K562 (cell line): ENCODE data around the gene DENND1A. TPM values are rescaled to one million over a fixed set of nuclear protein-coding genes. Genes with fewer than 3 reads are reported as not detected.

Source experiments
- FOXJ3 ChIP-seq: sonication (generic); formaldehyde crosslinking; IDR thresholded peaks from 2 replicates; pipeline ENCODE4 v1.4.0; 2020; ENCODE audit warnings: mild to moderate bottlenecking, missing genetic modification reagents
- GATAD2A ChIP-seq: fragments of 450-650 bp; IDR thresholded peaks from 2 replicates; pipeline ENCODE4 v1.6.1; 2017
- KLF13 ChIP-seq: fragments of 450-650 bp; IDR thresholded peaks from 2 replicates; pipeline ENCODE4 v1.6.1; 2016; ENCODE audit warnings: missing genetic modification characterization, low read depth, mild to moderate bottlenecking, missing compliant biosample characterization, moderate library complexity, borderline replicate concordance
- MTA3 ChIP-seq: fragments of 450-650 bp; formaldehyde crosslinking; IDR thresholded peaks from 2 replicates; pipeline ENCODE4 v1.6.1; 2017; ENCODE audit warnings: mild to moderate bottlenecking, borderline replicate concordance
- POLR2G ChIP-seq: fragments of 200-400 bp; formaldehyde crosslinking; IDR thresholded peaks from 2 replicates; pipeline ENCODE4 v1.6.1; 2017; ENCODE audit warnings: low read depth, mild to moderate bottlenecking, antibody characterized with exemption, low read length, moderate library complexity
- PTBP1 ChIP-seq: fragments of 200-400 bp; formaldehyde crosslinking; IDR thresholded peaks from 2 replicates; pipeline ENCODE4 v1.6.1; 2017; ENCODE audit warnings: low read depth, low read length
- SOX6 ChIP-seq: fragments of 450-650 bp; IDR thresholded peaks from 2 replicates; pipeline ENCODE4 v1.6.1; 2014; ENCODE audit warnings: mild to moderate bottlenecking
- SRF ChIP-seq, 2 experiments: fragments of 250-450, 450-650 bp in 1 of 2; sonication (Bioruptor Pico) in 1 of 2; sonication (generic) in 1 of 2; formaldehyde crosslinking; IDR thresholded peaks; 2 replicates each; pipeline versions ENCODE4 v1.5.0 to v1.5.1; 2020 to 2022; ENCODE audit warnings: mild to moderate bottlenecking in 1 of 2, missing genetic modification reagents in 1 of 2
- ZBTB7A ChIP-seq: IDR thresholded peaks from 2 replicates; pipeline ENCODE4 v1.6.1; 2011; ENCODE audit warnings: low read depth, mild to moderate bottlenecking, low read length, moderate library complexity, borderline replicate concordance; ENCODE audit not compliant: control insufficient read depth
- polyA plus RNA-seq, 8 experiments: library from polyadenylated mRNA; depleted of rRNA in 4 of 8; stranded (reverse) in 5 of 8; unstranded in 3 of 8; fragments of >200 nt; fragmentation: Nextera tagmentation in 2 of 8; fragmentation: Illumina TruSeq in 1 of 8; extraction: Ambion mirVana in 2 of 8; extraction: Trizol in 1 of 8; gene quantifications; 2 replicates each; pipeline versions ENCODE4 v1.2.1 to v1.2.3, GENCODE V29; 2011 to 2014; ENCODE audit warnings: inconsistent platforms in 1 of 8, missing spikeins in 1 of 8
- total RNA-seq, 7 experiments: library from RNA; depleted of rRNA in 6 of 7; stranded (reverse); fragments of >200 nt in 6 of 7; fragmentation: Illumina TruSeq in 2 of 7; extraction: Trizol in 2 of 7; gene quantifications; 2 replicates each; pipeline versions ENCODE4 v1.2.1 to v1.2.3, GENCODE V29; 2011 to 2021; ENCODE audit warnings: low replicate concordance in 1 of 7
- TF ChIP-seq, protein P1 (sequence below): fragments of 450-650 bp; formaldehyde crosslinking; IDR thresholded peaks from 2 replicates; pipeline ENCODE4 v1.4.0; 2020; ENCODE audit warnings: mild to moderate bottlenecking, moderate library complexity

Gene DENND1A
- total and polyA plus RNA-seq, 9 of the 15 experiments (the other 6 are each of a cell fraction or from before 2014, with no cell fraction given) = 7.6 to 29.5 (median 15.7) TPM

DNA sequence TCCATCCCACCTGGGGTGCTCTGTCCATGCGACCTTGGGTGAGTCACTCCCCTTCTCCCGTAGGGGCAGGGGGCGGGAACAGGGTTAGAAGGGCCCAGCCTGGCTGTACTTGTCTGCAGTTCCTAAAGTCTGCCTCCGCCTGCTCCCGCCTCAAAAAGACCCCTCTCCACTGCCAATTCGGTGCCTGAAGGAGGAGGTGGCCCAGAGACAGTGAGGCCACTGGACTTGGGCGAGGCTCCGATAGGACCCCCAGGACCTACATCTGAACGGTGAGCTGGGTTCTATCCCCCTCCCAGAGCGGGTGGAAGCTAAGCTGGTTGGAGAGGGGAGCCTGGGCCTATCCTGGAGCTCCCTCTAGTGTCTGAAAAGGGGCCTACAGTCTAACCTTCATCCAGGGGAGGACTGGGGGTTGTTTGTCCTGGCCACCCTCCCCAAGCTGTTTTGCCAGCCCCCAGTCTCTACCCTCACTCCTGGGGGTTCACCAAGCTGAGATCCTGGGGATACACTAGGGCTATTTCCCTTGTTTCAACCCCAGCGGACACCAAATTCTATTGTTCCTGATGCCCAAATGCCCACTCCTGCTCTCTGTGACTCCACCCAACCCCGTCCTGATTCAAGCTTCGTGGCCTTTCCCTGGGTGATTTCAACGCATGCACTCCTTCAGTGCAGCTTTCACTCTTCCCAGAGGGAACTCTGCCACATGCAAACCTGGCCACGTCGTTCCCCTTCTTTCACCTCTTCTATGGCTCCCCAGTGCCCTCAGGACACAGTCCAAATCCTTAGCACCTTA, 580.0 kb downstream of the DENND1A start (continued):
- TF ChIP-seq, protein P1, sequence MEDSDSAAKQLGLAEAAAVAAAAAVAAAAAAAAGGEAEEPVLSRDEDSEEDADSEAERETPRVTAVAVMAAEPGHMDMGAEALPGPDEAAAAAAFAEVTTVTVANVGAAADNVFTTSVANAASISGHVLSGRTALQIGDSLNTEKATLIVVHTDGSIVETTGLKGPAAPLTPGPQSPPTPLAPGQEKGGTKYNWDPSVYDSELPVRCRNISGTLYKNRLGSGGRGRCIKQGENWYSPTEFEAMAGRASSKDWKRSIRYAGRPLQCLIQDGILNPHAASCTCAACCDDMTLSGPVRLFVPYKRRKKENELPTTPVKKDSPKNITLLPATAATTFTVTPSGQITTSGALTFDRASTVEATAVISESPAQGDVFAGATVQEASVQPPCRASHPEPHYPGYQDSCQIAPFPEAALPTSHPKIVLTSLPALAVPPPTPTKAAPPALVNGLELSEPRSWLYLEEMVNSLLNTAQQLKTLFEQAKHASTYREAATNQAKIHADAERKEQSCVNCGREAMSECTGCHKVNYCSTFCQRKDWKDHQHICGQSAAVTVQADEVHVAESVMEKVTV (CRISPR knock-in tag) = peak; percentile 93
- no peak for TF ChIP-seq FOXJ3 (CRISPR knock-in tag)
- peak; percentile 76 for TF ChIP-seq ZBTB7A
- TF ChIP-seq POLR2G = no peak
- TF ChIP-seq SOX6 = 0 out of 2 replicates have a peak, but pooled peaks have one; percentile 14
- TF ChIP-seq MTA3 = 0 out of 2 replicates have a peak, but pooled peaks have one; percentile 45
- peak in 1 of 2 experiments; percentile 41; a peak in 1 of 4 replicates for TF ChIP-seq SRF (CRISPR knock-in tag; IDR thresholded peaks at IDR 0.05)
- TF ChIP-seq PTBP1 = no peak
- TF ChIP-seq GATAD2A = 0 out of 2 replicates have a peak, but pooled peaks have one; percentile 26
- TF ChIP-seq KLF13 (tag) = 0 out of 2 replicates have a peak, but pooled peaks have one; percentile 18
